ENCODE results near the gene PRKACG.

Gene PRKACG

GRCh38 chr9:68980341-68980914, 33.5 kb downstream of the PRKACG start:
- no peak for DNase-seq

DNA sequence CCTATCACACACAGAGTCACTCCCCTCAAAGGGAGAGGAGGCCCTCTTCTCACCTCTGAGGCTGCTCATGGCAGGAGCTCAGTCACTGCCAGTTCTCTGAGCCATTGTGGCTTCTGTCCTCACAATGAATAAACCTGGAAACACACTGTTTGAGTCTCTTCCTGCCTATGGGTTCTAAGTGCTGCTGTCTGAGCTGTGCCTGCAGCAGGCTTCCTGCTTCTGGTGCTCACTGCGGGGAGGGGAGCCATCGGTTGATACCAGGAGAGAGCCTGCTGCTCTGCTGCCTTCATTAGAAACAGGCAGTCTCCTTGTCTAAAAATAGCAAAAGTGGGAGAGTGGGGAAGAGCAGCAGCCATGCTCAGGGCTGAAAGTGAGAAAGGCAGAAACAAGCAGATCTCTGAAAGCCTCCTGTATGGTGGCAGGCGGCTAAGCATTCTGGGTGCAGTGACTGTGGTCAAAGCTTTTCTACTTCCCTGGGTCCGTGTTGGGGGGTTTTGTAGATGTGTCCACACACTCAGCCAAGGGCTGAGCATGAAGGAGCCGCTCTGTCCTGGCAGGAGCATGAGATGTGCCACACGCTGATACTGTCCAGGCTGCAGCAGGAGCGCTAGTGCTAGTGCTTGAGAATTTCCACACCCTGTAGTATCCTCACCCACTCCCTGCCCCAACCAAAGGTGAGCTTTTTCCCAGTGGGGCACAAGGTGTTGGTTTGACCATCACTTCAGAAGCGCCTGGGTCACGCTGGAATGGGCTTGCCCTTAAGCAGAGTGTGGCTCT, 34.2 kb downstream of the PRKACG start:
- no peak for DNase-seq

DNA sequence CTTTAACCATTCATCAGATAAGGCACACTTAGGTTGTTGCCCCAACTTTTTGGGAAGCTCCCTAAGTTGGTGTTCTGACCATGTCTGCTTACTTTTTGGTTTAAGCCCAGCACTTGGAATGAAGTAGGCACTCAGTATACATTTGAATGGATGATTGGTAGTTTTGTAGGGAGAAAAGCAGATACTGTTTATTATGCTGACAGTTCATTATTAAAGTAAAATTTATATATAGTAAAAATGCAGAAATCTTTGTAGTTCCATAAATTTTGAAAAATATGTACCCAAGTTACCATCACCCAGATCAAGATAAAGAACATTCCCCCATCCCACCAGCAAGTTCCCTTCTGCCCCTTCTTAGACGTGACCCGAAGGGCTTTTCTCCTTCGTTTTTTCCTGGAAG, 35.4 kb downstream of the PRKACG start:
- no peak for DNase-seq

DNA sequence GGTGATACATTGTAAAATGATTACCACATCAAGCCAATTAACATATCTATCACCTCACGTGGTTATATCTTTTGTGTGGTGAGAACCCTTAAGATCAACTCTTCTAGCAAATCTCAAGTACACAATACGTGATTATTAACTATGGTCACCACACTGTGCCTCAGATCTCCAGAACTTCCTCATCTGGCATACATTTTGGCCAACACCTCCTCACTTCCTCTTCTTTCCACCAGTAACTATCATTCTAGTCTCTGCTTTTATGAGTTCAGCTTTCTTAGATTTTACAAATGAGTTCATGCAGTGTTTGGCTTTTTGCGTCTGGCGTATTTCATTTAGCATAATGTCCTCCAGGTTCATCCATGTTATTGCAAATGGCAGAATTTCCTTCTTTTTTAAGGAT, 35.8 kb downstream of the PRKACG start:
- DNase-seq: no peak

- no peak for DNase-seq
Measured at GRCh38 chr9:68975365-68976043, 38.4 kb downstream of the PRKACG start.

DNA sequence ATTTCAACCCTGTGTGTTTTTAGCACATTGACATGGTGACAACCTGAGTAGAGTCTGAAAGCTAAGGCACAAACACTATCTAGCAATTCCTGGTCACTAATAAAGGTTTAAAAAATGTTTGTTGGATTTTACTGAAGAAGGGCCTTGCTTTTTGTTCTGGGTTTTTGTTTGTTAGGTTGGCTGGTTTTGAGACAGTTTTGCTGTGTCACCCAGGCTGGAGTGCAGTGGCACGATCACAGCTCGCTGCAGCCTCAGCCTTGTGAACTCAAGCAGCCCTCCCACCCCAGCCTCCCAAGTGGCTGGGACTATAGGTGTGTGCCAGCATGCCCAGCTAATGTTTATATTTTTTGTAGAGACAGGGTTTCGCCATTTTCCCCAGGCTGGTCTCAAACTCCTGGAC, 39.0 kb downstream of the PRKACG start:
- no peak for DNase-seq

- DNase-seq: no peak
Measured at GRCh38 chr9:68974431-68974830, 39.5 kb downstream of the PRKACG start.

- no peak for DNase-seq
Measured at GRCh38 chr9:68973619-68974018, 40.3 kb downstream of the PRKACG start.

GRCh38 chr9:68970151-68970550, 43.8 kb downstream of the PRKACG start:
- DNase-seq: no peak

- DNase-seq: no peak
Measured at GRCh38 chr9:68969538-68969937, 44.4 kb downstream of the PRKACG start.

- DNase-seq: no peak
Measured at GRCh38 chr9:68967800-68968199, 46.1 kb downstream of the PRKACG start.

DNA sequence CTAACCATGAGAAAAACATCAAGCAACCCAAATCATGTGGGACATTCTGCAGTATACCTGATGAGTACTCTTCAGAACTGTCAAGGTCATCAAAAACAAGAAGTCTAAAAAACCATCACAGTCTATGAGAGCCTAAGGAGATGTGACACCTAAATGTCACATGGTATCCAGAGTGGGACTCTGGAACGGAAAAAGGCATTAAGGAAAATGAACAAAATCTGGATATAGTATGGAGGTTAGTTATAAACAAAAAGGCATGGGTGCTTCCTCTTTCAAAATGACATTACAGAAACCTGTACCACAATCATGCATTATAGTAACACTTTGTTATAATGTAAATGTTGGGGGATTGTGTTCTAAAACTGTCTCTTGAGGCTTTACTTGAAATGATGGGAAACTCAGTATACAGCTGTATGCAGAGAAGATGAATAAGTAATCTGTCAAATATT, 47.4 kb downstream of the PRKACG start:
- DNase-seq: no peak

- no peak for DNase-seq
Measured at GRCh38 chr9:68964765-68965164, 49.1 kb downstream of the PRKACG start.

GRCh38 chr9:68964102-68964541, 49.8 kb downstream of the PRKACG start:
- no peak for DNase-seq

DNA sequence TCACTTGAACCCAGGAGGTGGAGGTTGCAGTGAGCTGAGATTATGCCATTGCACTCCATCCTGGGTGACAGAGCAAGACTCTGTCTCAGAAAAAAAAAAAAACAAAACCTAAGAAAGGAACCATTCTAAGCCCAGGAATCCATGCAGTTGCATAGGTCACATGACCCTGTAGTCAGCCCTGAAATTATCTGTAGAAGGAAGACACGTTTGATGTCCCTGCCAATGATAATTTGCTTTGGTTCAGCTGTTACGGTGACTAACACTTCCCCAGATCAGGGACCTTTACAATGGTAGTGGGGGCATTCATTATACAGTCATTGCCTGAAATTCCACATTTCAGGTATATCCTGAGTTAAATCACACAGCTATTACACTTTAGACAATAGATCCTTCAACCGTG, 50.5 kb downstream of the PRKACG start:
- no peak for DNase-seq
